Gastrocnemius medialis (tissue), 4 donors: Measurements from ENCODE around the gene POLD3. TPM values are rescaled to one million over a fixed set of nuclear protein-coding genes. Genes with fewer than 3 reads are reported as not detected.

Source experiments
- ATAC-seq, 2 donors: fragments of 150-250 bp; one replicate each; pipeline ENCODE4 v1.9.1; 2016
- DNase-seq, 2 donors: peaks; one replicate each; pipeline ENCODE4 v3.0.0-alpha.2; 2019
- H3K27ac ChIP-seq, 4 donors: fragments of 200-600 bp; sonication (generic); 1 replicate in 1 of 4; 2 replicates in 3 of 4; pipeline ENCODE4 v1.5.1; 2016 to 2018; ENCODE audit warnings: mild to moderate bottlenecking in 2 of 4, moderate library complexity in 1 of 4
- H3K27me3 ChIP-seq, 3 donors: fragments of 200-600 bp; sonication (generic) in 2 of 3; 1 replicate in 1 of 3; 2 replicates in 2 of 3; pipeline versions ENCODE4 v1.5.1 to v1.6.0; 2016 to 2019; ENCODE audit warnings: mild to moderate bottlenecking in 1 of 3, moderate library complexity in 1 of 3
- H3K36me3 ChIP-seq, 2 donors: fragments of 200-600 bp; sonication (generic) in 1 of 2; one replicate each; pipeline ENCODE4 v1.5.1; 2017 to 2018
- H3K4me1 ChIP-seq, 2 donors: fragments of 200-600 bp; sonication (generic) in 1 of 2; one replicate each; pipeline ENCODE4 v1.5.1; 2016 to 2017; ENCODE audit warnings: mild to moderate bottlenecking in 2 of 2
- H3K4me3 ChIP-seq, 4 donors: fragments of 200-600 bp; sonication (generic) in 3 of 4; 1 replicate in 1 of 4; 2 replicates in 3 of 4; pipeline ENCODE4 v1.5.1; 2016 to 2019; ENCODE audit warnings: mild to moderate bottlenecking in 2 of 4
- H3K9me3 ChIP-seq, 3 donors: fragments of 200-600 bp; sonication (generic) in 2 of 3; 1 replicate in 1 of 3; 2 replicates in 2 of 3; pipeline ENCODE4 v1.5.1; 2016 to 2019
- POLR2A ChIP-seq, 2 donors: fragments of 450-650 bp; IDR thresholded peaks; one replicate each; pipeline ENCODE4 v1.6.1; 2017; ENCODE audit warnings: antibody characterized with exemption in 2 of 2, mild to moderate bottlenecking in 2 of 2, moderate library complexity in 2 of 2
- in situ Hi-C, 4 donors: fragments of 200-750 bp; cut with MboI; loops; one replicate each; pipeline versions ENCODE4 v1.15.0 to v1.8.0; 2017; ENCODE audit warnings: low sequenced_read_pairs in 4 of 4
- intact Hi-C: fragments of 100-400 bp; cut with DNase I; formaldehyde crosslinking; loops from one replicate; pipeline ENCODE4 v1.15.1; 2023; ENCODE audit warnings: low total_unique reads
- total RNA-seq, 4 donors: library from RNA; depleted of rRNA; stranded (reverse); fragments of >200 nt; gene quantifications; one replicate each; pipeline versions ENCODE4 v1.1.0 to v1.2.3, GENCODE V29; 2016
- TF ChIP-seq, protein P1 (sequence below), 5 experiments: fragments of 450-650 bp in 3 of 5; fragments of 200-600 bp in 2 of 5; sonication (generic) in 2 of 5; IDR thresholded peaks in 4 of 5; conservative IDR thresholded peaks in 1 of 5; 1 replicate in 4 of 5; 2 replicates in 1 of 5; pipeline ENCODE4 v1.5.1; 2016 to 2019; ENCODE audit warnings: antibody characterized with exemption in 5 of 5, mild to moderate bottlenecking in 3 of 5, moderate library complexity in 3 of 5

Gene POLD3
- total RNA-seq, 4 donors from 2014 or later, result 4.6 to 6.4 (median 5.8) TPM

DNA sequence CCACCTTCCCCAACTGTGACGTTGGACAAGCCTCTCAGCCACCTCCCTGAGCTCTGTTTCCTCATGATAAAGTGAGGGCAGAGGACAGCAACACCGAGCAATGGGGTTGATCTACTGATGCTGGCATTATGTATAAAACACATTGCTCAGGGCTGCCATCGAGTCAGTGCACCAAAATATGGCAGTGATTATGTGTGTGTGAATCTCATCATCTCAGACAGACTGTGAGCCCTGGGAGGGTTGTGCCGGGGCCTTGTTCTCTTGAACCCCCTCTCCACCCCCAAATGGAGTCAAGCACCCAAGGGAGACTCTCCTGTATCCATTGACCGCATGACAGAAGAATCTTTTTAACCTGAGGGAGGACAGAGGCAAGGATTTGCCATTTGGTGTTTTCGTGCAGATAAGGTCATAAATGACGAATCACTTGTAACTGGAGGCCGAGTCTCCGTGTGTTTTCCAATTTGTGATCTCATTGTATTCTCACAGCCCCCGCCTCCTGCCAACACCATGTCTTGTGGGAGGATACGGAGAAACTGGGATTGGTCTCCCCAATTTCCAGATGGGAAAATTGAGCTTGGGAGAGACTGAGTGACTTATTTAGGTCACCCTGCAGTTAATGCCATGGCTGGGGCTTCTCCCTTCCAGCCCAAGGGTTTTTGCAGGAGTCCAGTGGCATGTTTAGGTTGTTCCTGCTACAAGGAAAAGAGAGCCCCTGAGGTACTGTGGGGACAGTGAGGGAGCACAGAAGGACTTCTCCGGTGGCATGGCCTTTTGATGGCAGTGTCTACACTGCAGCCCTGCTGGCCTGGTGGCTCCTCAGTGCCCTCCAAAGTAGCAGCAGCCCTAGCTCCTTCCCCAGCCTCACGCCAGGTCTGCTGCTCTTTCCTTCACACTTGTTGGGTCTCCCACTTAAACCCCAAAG is 86.5 kb downstream of the POLD3 start:
- no peak overlapping the region for H3K27ac ChIP-seq
- H3K27me3 ChIP-seq, result no peaks in the 10 kb centered on the region
- intact Hi-C loops, result no loop called here
- DNase-seq, result no peak
- TF ChIP-seq, protein P1, sequence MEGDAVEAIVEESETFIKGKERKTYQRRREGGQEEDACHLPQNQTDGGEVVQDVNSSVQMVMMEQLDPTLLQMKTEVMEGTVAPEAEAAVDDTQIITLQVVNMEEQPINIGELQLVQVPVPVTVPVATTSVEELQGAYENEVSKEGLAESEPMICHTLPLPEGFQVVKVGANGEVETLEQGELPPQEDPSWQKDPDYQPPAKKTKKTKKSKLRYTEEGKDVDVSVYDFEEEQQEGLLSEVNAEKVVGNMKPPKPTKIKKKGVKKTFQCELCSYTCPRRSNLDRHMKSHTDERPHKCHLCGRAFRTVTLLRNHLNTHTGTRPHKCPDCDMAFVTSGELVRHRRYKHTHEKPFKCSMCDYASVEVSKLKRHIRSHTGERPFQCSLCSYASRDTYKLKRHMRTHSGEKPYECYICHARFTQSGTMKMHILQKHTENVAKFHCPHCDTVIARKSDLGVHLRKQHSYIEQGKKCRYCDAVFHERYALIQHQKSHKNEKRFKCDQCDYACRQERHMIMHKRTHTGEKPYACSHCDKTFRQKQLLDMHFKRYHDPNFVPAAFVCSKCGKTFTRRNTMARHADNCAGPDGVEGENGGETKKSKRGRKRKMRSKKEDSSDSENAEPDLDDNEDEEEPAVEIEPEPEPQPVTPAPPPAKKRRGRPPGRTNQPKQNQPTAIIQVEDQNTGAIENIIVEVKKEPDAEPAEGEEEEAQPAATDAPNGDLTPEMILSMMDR (IDR thresholded peaks at IDR 0.05 in 4 of 5, conservative IDR thresholded peaks at IDR 0.05 in 1 of 5), result no peak
- no peak for TF ChIP-seq POLR2A (IDR thresholded peaks at IDR 0.05)
- no peak overlapping the region for H3K4me3 ChIP-seq
- ATAC-seq, result no peak
- peaks cover 11 to 13% of the 10 kb centered on the region in 2 donors for H3K4me1 ChIP-seq
- in situ Hi-C loops, result no loop called here
- H3K9me3 ChIP-seq, result no peaks in the 10 kb centered on the region
- H3K36me3 ChIP-seq, result no peaks in the 10 kb centered on the region

DNA sequence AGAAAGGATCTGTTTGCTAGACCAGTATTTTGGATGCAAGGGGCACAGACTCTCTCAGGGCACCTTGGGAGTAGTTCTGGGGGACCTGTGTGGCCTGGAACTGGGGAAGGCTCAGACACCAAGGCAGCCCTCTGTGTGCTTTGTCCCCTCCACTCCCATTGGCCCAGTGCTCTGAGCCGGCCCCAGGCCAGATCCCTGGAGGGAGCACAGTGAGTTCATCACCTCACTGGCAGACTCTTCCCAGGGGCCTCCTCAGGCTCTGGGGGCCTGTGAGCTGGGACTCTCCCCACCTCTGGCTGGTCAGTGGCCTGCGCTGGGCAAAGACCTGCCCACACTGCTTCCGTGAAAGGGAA is 87.1 kb downstream of the POLD3 start:
- Histone ChIP-seq H3K4me1 (peaks cover 11 to 13% of the 10 kb centered on the region in 2 donors), H3K27me3 (no peaks in the 10 kb centered on the region), H3K27ac (no peak overlapping the region), H3K4me3 (no peak overlapping the region), H3K36me3 (no peaks in the 10 kb centered on the region), H3K9me3 (no peaks in the 10 kb centered on the region)
- in situ Hi-C loops (no loop called here), intact Hi-C loops (no loop called here)
- ATAC-seq, result no peak
- no peak for TF ChIP-seq POLR2A (IDR thresholded peaks at IDR 0.05)
- TF ChIP-seq, protein P1 (IDR thresholded peaks at IDR 0.05 in 4 of 5, conservative IDR thresholded peaks at IDR 0.05 in 1 of 5), result no peak
- DNase-seq, result no peak

DNA sequence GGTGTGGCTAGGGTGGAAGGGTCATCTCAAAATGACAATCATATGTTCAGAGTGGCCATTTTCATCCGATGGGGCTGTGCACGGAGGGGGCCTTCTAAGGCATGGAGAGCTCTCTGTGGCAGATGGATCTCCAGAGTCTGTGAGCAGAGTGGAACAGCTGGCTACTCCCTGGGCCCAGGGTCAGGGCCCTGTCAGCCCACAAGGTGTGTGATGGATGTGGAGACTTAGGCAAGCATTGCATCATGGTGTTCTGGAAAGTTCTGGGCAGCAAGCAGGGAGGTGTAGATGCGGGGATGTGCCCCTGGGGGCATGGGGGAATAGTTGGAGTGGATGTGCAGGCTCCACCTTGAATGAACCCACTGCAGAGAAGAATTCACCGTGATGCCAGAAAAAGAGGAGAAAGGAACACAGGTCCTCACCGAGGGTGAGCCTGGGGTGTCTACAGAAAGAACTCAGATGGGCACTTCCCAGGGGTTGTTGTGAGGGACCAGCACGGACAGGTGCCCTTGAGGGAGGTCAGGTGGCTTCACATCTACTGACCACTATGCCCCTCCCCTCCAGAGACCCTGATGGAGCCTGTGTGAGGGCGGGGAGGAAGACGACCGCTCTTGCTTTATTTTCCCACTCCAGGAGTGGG is 87.8 kb downstream of the POLD3 start:
- Histone ChIP-seq H3K4me3 (no peak overlapping the region), H3K36me3 (no peaks in the 10 kb centered on the region), H3K27me3 (no peaks in the 10 kb centered on the region), H3K27ac (no peak overlapping the region), H3K9me3 (no peaks in the 10 kb centered on the region), H3K4me1 (peaks cover 11 to 13% of the 10 kb centered on the region in 2 donors)
- no peak for TF ChIP-seq POLR2A (IDR thresholded peaks at IDR 0.05)
- TF ChIP-seq, protein P1 (IDR thresholded peaks at IDR 0.05 in 4 of 5, conservative IDR thresholded peaks at IDR 0.05 in 1 of 5), result no peak
- in situ Hi-C loops (no loop called here), intact Hi-C loops (loop anchor here (5.0 kb wide), 1 partner anchor 47 kb away; no protein-coding TSS in a partner anchor)
- DNase-seq (no peak), ATAC-seq (no peak)

DNA sequence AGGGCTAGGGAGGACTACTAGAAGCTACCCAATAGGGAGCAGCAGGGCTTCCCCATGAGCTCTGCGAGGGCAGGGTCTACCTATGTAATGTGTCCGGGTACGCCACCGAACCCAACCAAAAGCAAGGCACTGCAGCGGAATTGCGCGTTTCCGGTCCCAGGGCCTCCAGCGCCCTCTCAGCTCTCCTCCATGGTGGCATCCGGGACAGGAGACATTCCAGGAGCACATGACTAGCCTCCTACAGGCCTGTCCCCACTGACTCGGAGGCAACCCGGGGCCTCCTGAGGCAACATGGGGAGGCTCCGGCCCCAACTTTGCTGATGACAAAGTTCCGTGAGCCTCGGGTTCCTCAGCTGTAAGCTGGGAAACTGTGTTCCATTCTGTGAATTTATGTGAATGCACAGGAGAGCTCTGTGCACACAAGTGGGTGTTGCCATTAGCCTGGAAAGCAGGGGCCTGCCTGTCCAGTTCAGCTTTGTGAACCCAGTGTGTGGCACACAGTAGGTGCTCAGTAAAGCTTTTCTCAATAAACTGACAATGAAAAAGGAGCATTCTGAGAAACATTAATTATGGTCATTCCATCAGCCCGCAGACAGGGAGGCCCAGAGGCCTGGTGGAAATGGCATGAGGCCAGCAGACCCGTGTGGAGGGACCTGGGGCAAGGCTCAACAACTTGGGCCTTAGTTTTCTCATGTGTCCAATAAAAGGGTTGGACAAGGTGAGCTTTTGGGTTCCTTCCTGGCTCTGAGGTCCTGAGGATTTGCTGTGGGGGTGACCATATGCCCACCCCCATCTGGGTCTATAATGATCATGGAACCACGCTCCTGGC is 88.5 kb downstream of the POLD3 start:
- in situ Hi-C loops (no loop called here), intact Hi-C loops (loop anchor here (5.0 kb wide), 1 partner anchor 46 kb away; no protein-coding TSS in a partner anchor)
- Histone ChIP-seq H3K36me3 (no peaks in the 10 kb centered on the region), H3K4me3 (no peak overlapping the region), H3K27ac (peak overlapping the region in 1 of 4 donors; percentile 62), H3K27me3 (no peaks in the 10 kb centered on the region), H3K4me1 (peaks cover 11 to 13% of the 10 kb centered on the region in 2 donors), H3K9me3 (no peaks in the 10 kb centered on the region)
- TF ChIP-seq POLR2A (IDR thresholded peaks at IDR 0.05), result no peak
- TF ChIP-seq, protein P1 (IDR thresholded peaks at IDR 0.05 in 4 of 5, conservative IDR thresholded peaks at IDR 0.05 in 1 of 5), result no peak
- DNase-seq (no peak), ATAC-seq (no peak)
